NCI-H82 treated with DMSO at 0.1 percent for 48 hours (cell line): ENCODE measurements around the gene MYBL2.
"Not testable (repeated sequence)": the region's sequence is repeated elsewhere in the genome, so short reads cannot be mapped to it uniquely, and the experiment has no call there.

Source experiments
- DNase-seq: peaks from one replicate; lab custom pipeline; 2025; ENCODE audit not compliant: unreplicated experiment; lab: John Stamatoyannopoulos, UW

MYBL2 gene

GRCh38 chr20:43749734-43750294, 82.9 kb downstream of the MYBL2 start:
- DNase-seq: peak; percentile 5

DNA sequence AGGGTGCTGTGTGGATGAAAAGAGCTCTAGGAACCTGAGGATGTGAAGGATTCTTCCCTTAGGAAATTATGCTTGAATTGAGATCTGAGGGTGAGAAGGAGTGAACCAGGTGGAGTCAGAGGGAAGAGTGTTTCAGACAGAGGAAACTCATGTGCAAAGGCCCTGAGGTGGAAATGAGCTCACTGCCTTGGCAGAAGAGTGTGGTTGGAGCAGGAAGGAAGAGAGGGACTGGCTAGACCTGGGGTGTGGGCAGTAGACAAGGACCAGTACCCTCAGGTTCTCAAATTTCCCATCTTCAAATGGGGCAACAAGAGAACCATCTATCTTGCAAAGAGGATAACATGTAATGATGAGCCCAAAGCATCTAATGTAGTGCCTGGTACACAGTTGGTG, 83.9 kb downstream of the MYBL2 start:
- no peak for DNase-seq

GRCh38 chr20:43751167-43752050, 84.5 kb downstream of the MYBL2 start:
- no peak for DNase-seq

DNA sequence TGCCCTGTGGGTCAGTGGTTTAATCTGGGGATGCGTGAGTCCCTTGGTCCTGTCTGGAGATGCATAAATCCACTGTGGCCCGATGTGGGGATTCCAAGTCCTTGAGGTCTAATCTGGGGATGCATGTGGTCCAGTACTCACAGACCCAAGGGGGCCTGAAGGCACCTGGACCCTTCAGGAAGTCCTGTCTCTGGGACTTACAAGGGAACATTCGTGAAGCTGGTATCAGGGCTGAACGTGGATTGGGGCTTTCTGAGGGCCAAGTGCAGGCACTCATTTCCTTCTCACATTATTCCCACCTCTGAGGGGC, 85.1 kb downstream of the MYBL2 start:
- DNase-seq: no peak

DNA sequence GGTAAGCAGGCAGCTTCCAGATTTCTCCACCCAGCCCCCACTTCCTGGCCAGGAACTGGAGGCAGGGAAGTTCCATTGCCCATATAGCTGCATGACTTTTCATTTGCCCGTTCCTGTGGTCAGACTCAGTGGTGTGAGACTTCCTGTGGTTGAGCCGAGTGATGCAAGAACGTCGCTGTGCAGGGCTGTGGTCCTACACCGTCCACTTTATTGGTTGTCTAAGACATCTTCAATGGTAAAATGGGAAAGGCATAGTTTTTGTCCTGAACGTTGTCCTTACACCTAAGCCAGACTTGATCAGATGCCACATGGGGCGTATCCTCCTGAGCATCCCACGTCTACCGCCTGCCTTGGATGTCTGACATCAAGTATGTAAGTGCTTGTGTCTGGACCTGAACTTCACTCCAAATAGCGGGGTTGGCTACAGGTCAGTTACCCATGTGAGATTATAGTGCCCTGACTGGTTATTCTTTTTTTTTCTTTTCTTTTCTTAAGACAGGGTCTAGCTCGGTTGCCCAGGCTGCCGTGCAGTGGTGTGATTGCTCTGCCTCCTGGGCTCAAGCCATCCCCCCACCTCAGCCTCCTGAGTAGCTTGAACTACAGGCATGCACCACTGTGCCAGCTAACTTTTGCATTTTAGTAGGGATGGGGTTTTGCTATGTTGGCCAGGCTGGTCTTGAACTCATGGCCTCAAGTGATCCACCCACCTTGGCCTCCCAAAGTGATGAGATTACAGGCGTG, 85.8 kb downstream of the MYBL2 start:
- DNase-seq: no peak

- DNase-seq: no peak
Observed at GRCh38 chr20:43755390-43755789, 88.5 kb downstream of the MYBL2 start.

DNA sequence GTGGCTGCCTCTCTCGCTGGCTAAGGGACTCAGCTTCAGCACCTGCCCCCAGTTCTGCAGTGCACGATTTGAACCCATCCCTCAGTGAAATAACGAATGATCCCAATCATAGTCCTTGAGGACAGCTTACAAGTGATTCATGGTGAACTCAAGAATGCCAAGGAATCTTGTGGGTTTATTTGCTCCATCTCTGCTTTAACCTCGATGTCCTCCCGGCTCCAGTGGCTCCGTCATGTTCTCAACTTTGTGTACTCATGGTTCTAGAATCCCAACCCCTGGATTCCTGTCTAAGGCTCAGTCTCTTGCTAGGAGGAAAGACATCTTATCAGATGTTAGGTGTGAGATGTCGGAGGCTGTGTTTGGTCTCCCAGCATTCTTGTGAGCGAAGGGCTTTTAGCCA, 88.9 kb downstream of the MYBL2 start:
- no peak for DNase-seq

DNA sequence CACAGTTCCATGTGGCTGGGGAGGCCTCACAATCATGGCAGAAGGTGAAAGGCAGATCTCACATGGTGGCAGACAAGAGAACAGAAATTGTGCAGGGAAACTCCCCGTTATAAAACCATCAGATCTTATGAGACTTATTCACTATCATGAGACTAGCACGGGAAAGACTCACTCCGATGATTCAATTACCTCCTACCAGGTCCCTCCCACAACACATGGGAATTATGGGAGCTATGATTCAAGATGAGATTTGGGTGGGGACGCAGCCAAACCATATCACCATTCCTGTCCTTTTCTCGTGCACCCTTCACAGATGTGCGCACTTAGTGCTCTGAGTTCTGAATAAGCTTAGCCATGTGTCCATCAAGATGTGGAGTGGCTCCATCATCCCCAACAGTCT, 91.0 kb downstream of the MYBL2 start:
- DNase-seq: not testable (repeated sequence)

- no peak for DNase-seq
Observed at GRCh38 chr20:43761386-43762340, 94.7 kb downstream of the MYBL2 start.

DNA sequence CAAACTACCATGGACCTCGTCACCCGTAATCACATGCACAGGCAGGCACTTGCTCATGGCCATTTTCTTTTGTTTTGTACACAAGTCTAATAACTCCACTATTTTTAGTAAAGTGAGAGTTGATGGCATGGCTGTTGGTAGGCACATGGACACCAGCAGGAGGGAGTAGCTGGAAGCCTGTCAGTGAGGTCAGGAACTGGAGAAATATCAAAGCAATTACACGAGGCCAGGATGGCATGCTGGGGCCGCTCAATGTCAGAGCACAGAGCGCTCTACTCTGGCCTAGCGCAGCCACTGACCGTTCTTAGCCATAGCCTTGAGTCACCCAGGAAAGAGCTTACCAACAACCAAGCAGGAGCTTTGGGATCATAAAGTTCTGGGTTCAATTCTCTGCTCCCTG, 96.0 kb downstream of the MYBL2 start:
- no peak for DNase-seq

- DNase-seq: no peak
Observed at GRCh38 chr20:43765916-43766315, 99.0 kb downstream of the MYBL2 start.
